Activated CD4-positive, alpha-beta T cell treated with anti-CD3 and anti-CD28 coated beads, Interleukin-2, amount 50 U/mL, for 4 hours (primary cell): Measurements from ENCODE around the gene ZNF273.
"Not testable (repeated sequence)": the region's sequence is repeated elsewhere in the genome, so short reads cannot be mapped to it uniquely, and the experiment has no call there.

Experiments used
- DNase-seq, 2 experiments: peaks; one replicate each; pipeline ENCODE4 v3.0.0-alpha.2; 2020

ZNF273 gene

GRCh38 chr7:64947252-64948000, 44.4 kb downstream of the ZNF273 start:
- no peak for DNase-seq

DNA sequence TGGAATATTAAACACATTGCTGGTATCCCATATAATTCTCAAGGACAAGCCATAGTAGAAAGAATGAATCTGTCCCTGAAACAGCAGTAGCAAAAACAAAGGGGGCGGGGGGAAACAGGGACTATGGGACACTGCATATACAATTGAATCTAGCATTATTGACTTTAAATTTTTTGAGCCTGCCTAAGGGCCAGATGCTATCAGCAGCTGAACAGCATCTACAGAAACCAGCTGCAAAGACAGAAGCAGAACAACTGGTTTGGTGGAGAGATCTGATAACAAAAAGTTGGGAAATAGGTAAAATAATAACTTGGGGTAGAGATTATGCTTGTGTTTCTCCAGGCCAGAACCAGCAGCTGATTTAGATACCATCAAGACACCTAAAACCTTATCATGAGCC, 45.7 kb downstream of the ZNF273 start:
- not testable (repeated sequence) for DNase-seq

GRCh38 chr7:64950673-64951072, 47.6 kb downstream of the ZNF273 start:
- DNase-seq, result not testable (repeated sequence)

DNA sequence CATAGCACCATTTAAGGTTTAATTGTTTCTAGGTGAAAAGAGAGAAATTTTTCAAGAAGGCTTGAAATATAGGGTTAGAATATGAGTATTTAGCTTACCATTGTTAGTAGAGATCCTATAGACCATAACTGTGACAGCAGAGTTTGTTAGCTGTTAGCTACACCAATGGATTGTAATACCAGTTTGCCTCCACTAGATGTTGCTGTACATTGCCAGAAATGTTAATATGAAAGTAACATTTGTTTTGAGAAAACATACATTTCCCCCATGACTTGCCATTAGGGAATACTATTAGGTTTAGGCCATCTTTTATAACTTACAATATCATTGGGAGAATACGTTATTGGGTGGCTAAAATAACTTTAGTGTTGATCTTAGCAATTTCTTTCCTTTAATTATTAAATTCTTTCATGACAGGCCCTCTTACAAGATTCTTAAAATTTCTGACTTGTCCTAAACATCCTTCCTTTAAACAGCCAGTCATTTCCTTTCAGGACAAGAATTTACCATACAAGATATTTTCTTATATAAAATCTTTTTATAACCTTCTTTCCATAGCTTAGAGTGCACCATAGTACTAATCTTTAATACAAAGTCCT, 48.3 kb downstream of the ZNF273 start:
- no peak for DNase-seq

GRCh38 chr7:64959072-64959747, 56.1 kb downstream of the ZNF273 start:
- no peak for DNase-seq

GRCh38 chr7:64965594-64965993, 62.5 kb downstream of the ZNF273 start:
- no peak for DNase-seq

GRCh38 chr7:64978497-64979203, 75.6 kb downstream of the ZNF273 start:
- no peak for DNase-seq
